Stimulated activated CD4-positive, alpha-beta T cell treated with anti-CD3 and anti-CD28 coated beads, Interleukin-2, amount 100 ng/mL, for 48 hours (primary cell): ENCODE measurements around the gene CAV1.
A peak's percentile ranks its signal among the peaks of the same experiment; 100 is the strongest.

Experiments
- DNase-seq, 2 donors: peaks; one replicate each; pipeline ENCODE4 v3.0.0-alpha.2; 2020

CAV1 gene

DNA sequence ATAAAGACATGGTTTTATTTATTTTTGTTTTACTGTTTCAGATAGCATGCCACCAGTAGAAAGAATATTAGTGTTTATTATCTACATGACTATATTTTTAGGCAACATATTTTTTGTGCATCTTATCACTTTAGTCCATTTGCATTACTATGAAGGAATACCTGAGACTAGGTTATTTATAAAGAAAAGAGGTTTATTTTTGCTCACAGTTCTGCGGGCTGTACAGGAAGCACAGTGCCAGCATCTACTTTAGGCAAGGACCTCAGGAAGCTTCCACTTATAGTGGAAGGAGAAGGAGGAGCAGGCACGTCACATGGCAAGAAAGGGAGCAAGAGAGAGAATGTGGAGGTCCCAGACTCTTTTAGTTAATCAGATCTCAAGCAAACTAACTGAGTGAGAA, 19.6 kb upstream of the CAV1 start:
- no peak for DNase-seq

DNA sequence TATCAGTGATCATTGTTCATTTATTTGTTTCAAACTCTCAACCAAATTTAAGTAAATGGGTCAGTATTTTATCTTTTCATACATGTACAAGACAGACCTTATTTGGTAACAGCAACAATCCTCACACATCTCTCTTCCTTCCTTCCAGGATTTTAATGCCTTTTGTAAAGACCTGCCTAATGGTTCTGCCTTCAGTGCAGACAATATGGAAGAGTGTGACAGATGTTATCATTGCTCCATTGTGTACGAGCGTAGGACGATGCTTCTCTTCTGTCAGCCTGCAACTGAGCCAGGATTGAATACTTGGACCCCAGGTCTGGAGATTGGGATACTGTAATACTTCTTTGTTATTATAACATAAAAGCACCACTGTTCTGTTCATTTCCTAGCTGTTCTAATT, 19.0 kb upstream of the CAV1 start:
- no peak for DNase-seq

DNA sequence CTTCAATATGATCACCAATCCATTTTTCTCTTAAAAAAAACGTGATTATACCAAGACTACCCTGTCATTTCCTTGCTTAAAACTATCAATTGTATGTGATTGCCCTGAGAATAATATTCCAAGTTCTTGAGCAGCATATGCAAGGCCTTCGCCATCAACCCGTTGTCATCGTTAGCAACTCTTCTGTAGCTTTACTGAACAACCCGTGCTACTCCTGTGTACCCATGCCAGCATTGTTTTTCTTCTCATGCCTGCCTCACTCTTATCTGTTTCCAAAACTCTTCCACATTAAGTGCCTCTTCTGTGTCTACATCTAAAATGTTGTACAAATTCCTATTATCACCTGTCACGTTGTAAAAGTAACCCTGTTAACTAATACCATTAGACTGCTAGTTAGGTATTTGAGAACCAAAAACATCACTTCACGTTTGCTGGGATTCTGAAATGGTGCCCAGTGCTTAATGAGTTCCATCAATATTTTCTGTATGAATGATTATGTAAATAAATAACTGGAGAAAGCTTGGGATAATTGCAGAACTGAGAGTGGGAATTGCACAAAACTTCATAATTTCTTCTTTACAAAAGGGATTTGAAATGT, 14.8 kb upstream of the CAV1 start:
- no peak for DNase-seq

DNA sequence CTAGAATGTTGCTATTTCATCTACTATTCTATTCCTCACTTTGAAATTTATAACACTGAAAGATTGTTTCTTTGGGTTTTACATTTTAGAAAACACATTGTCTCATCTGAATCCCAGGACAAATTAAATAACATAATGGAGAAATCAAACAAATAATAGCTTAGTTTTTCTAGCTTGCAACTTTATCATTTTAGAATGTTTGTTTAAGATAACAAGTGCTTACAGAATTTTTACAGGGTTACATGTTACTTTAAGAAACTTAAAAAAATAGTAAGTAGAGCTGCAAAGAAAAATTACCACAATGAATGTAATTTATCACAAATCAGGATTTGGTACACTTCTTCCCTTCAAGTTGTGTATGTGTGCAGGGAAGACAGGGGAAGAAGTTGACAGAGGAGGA, 14.0 kb upstream of the CAV1 start:
- no peak for DNase-seq

DNA sequence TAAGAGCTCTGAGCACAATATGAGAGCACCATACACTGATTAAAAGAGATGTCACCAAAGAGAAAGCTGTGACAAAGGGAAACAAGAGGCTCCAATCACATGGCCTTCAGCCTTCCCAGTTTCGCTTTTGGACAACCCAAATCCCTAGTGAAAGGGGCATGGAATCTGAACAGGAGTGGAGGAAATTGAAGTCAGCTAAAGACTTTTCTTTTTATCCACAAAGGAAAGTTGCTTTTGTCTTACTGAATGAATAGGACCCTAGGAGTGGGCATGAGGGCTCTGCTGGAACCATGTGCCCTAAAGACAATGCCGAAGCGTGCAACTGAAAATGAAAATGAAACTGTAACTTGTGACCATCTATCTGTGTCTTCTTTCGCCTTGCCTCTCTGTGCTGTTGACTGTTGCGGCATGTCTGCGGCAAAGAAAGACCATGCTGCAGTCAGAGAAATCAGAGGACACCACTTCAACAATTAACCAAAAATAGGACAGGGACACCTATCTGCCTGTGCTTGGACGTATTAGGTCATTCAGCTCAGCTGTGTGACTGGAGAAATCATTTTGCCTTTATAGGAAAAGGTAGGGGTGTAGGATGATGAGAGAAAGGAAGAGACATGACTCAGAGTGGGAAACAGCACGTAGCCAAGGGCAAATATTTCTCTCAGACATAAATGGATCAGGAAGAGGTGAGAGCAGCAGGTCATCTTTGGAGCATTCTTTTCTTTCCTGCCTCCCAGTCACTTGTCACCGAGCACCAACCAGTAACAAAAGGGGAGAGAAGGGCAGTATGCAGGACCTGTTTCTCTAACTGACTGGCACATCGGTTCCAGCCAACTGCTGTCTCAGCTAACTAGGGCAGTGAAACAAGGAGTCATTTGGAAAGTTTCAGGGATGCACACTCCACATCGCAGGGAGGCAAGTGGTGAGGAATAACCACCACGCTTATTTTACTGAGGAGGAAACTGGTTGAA, 13.0 kb upstream of the CAV1 start:
- no peak for DNase-seq

DNA sequence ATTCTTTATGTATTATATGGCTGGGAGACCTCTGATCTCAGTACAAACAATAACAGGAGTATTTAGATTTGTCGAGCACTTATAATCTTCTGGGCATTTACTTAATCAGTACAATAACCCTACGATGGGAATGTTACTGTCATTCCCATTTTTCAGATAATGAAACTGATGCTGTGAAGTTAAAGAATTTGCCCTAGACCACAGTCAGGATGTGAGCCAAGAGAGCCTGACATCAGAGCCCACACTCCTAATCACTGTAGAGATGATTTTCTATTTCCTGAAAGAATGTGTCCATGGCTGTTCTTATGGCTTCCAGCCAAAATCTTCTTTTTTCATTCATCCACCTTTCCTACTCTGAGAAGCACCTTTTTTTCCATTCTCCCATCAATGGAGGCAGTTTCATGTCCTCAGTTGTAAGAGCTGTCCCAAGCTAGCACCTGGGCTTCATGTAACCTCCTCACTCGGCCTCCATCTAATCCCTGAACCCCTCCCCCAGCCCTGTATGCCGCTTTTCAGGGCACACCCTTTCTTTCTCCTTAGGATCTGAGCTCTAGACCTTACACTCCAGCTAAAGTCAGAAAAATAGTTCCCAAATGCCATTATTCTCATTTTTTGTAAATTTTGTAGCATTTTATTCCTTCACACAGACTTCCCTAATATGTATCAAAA, 12.2 kb upstream of the CAV1 start:
- DNase-seq: no peak

DNA sequence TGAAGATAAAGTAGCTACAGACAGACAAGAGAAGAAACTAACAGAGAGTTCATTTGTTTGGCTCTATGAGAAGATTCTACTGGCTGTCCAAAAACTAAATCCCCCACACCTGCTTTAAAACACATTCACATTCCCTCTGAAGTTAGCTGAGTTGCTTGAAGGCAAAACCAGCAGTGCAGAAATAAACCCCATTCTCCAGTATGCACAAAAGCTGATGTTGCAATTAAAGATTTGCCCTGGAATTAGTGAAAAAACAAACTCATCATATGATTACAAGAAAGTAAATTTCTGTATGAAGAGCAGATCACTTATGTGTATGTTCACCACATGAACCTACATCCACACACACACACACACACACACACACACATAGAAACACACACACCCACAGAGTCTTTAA, 9.3 kb upstream of the CAV1 start:
- DNase-seq: no peak

DNA sequence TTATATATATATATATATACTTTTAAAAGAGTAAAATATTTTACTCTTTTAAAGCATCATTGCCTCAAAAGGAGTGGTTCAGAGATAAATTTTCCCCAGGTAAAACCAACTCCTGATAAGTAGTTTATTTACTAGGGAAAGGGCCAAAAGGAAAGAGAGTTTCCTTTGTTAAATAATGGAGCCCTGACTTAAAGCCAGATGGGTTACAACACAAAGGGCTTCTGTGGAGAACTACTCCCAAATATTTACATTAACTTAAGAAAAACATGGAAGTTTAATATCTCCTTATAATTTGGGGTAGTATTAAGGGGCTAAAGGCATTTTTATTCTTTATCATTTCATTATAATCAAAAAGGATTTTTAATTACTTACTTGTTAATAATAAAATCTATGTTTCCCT, 8.5 kb upstream of the CAV1 start:
- DNase-seq: no peak

DNA sequence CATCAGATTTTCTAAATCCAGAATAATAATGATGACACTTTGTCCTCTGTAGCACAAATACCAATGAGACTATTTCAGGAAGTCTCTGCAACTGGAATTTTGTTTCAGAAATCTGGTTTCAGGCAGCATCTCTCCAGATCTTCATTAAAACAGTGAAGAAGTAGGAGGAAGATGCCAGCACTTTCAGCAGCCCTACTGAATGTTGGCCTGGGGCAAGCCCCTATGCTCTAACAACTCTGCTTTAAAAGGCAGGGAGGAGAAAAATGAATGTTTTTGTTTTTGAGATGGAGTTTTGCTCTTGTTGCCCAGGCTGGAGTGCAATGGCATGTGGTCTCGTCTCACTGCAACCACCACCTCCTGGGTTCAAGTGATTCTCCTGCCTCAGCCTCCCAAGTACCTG, 7.2 kb upstream of the CAV1 start:
- DNase-seq: no peak

DNA sequence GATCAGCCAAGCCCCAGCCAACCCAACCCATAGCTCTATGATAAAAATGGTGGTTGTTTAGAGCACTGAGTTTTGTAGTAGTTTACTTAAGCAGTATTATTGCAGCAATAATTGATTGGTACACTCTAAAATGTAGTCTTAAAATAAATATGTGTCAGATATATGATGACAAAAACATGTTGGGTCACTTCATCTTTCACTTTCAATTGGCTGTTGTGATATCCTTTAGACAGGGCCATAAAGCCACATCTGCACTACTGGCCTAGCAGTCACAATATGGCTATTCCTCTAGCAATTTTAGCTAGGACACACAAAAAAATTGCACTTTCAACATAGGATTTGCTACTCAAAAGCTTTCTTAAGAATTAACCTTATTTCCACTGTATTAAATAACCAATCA, 5.9 kb upstream of the CAV1 start:
- DNase-seq: no peak

DNA sequence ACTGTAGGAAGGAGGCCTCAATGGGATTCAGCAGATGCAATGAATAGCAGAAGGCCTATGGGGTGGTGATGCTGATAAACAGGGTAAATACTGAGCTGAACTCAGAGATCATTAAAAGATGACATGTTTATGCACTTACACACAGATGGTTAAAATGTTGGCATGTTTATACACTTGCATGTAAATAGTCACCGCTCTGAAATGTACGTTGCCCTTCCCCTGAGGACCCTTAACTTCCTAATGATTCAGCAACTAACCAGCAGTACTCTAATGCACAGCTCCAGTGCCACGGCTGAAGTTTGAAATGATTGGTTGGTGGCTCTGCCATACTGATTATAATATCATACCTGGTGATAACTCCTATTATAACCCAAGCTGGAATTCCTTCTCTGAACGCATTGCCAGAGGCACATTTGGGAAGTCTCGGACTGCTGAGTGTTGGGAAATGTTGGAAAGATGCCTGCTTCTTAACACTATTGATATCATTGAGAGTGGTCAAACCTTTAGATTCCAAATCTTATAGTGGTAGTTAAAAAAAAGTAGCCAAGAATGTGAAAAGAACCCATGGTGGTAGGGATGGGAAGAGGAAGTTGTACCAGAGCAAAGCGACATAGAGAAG, 3.7 kb upstream of the CAV1 start:
- DNase-seq: no peak

DNA sequence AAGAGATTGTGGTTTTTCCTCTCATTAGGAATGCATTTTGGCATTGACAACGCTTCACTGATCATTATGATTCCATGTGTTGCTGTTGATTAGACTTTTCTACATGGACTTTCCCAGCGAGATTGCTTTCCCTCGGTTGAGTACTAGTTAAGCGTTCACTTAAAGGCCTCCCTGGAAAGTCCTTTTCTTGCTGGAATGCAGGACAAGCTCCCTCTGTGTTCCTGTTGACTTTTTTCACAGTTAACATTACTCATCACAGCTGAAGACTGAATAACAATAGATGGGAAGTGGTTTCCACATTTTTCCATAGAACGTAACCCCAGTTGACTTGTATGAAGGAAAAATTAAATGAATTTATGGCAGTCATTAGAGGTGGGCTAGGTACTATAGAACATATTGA, 2.6 kb upstream of the CAV1 start:
- DNase-seq: no peak

DNA sequence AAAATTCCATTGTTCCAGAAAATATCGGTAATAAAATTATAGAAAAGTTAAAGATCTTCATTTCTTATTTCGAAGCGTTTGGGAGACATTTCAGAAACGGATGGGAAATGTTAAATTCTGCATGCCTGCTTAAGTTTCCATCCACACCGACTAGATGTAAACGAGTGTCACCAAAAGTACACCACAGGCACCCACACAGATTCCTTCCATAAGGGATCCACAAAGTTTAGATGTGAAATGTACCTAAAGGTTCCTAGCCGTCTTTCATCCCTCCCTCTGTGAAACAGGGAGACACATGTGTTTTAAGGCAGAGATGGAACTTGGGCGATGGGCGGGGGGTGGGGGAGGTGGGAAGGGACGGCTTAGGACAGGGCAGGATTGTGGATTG, 621 bp upstream of the CAV1 start:
- no peak for DNase-seq

DNA sequence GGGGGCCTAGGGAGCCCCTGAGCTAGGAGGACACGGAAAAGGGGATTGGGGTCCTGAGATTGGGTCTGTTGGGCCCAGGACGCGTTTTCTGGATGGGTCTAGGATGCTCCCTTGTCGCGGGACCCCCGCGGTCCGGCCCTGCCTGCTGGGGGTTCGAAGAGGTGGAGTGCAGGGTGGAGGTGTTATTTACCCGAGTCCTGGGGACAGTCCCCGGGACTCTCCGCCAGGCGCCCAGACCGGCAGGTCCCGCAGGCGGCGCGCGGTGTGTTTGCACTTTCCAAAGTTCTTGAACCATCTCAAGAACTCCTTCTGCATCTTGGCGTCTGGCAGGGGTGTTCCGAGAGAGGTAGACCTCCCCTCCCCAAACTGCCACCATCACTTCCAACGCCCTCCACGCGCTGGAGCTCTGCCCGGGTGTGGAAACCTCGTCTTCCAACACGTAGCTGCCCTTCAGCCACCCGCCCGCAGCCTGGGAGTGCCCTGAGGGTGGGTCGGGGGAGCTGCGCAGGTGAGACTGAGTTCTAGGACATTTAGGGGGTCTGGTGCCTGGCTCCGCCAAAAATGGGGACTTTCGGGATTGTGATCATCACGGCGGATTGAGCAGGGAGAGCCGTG, 569 bp downstream of the CAV1 start:
- no peak for DNase-seq

DNA sequence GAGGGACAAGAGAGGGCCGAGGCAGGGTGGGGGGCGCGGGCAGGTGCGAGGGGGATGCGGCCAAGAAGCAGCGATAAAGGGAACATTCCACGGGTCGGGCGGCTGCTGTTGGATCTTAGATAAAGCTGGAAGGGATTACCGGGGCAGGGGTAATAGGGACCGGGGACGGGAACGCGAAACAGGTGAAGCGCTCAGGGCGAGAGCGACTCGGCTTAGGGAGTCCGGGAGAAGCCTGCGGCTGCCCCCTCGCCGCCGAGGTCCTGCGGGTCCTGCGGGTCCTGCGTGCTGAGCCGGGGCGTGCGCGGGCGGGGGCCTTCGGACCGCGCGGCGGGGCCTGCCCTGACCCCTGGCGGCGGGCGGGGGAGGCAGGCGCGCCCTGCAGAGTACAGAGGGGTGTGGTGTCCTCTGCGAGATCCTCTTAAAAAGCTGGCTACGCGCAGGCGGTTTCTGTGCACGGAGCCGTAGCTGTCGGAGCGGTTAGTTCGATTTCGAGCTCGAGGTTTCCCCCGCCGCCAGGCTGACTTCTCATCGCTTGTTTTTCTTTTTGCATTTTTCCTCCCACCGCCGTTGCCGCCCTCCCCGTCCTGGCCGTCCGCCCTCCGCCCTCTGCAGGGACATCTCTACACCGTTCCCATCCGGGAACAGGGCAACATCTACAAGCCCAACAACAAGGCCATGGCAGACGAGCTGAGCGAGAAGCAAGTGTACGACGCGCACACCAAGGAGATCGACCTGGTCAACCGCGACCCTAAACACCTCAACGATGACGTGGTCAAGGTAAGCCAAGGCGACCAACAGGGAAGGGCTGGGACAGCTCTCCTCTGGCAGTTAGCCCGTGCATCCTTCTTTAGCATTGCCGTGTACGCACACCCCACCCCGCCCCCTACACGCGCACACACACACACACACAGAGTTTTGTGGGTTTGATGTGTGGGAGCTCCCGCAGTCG, 1.4 kb downstream of the CAV1 start:
- DNase-seq: peak; percentile 42 to 50

DNA sequence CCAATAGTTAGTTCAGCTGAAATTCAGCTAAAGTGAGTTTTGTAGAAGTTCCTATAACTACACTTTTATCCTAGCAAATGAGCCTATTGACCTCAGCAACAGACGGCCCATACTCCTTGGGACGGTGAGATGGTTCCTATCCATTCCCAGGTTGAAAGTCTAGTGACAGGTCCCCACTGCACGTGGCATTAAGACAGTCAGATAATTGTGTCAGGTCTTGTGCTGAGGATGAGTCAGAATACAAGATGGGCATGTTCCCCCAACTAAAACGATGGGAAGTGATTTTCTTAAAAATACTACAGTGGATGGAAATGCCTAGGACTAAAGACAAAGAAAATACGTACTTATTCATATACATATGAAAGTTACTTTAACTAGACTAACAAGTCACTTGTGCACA, 2.1 kb downstream of the CAV1 start:
- DNase-seq: no peak

DNA sequence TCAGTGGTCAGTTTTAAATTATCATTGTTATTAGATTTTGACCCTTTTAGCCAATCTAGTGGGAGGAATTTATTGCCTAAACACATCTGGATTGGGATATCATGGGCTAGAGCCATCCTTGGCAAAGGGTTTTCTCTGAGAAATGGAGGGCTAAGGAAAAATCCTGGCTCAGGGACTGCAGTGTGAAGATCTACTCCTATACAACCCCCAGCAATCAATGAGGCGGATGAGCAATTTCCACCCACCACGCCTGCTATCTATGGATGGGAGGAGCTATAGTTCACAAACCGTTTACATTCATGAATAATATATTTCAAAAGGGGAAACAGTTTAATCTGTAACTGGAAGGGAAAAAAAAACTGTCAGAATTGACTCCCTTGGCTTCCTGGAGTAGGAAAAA, 2.7 kb downstream of the CAV1 start:
- DNase-seq: no peak

DNA sequence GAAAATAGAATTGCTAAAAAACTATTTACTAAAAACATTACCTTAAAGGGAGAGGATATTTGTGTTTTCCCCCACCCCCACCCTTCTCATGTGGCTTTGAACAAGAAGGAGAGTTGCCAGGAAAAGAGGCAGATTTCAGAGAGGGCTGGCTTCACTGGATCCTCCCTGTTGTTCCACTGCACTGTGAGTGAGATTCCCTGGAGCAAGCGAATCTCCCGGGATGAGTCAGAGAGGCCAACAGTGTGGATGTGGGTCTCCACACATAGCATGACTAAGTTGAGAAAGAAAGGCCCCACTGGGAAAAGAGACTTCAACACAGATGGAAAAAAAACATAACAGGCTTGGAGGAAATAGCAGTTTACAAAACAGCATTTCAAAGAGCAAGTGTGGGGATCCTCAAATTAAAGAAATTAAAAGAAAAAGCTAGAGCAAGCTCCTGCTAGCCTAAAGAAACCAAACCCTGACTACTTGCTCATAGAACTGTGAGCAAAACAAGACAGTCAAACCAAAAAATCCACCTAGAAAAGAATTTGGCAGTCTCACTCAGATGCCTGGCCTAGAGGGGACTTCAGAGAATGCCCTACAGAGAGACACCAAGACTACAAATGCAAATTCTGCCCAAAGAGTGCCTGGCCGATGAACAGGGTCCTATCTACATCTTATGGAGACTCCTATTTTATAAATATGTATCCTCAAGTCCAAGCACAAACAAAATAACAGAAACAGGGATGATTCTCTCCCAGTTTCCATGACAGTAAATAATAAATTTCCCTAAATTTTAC, 3.4 kb downstream of the CAV1 start:
- no peak for DNase-seq

DNA sequence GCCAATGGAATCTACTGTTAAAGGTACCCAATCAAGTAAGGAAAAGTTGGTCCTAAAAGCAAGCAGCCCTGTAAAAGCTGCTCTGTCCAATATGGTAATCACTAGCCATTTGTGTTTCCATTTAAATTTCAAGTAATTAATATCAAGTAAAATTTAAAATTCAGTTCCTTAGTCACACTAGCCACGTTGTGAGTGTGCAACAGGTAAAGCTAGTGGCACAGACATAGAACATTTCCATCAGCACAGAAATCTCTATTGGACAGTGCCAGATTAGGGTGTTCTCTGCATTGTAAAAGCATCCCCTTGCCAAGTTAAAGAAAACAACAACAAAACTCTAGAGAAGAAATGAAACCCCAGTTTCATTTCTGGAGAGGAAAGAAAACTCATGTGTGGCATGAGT, 4.4 kb downstream of the CAV1 start:
- DNase-seq: no peak

DNA sequence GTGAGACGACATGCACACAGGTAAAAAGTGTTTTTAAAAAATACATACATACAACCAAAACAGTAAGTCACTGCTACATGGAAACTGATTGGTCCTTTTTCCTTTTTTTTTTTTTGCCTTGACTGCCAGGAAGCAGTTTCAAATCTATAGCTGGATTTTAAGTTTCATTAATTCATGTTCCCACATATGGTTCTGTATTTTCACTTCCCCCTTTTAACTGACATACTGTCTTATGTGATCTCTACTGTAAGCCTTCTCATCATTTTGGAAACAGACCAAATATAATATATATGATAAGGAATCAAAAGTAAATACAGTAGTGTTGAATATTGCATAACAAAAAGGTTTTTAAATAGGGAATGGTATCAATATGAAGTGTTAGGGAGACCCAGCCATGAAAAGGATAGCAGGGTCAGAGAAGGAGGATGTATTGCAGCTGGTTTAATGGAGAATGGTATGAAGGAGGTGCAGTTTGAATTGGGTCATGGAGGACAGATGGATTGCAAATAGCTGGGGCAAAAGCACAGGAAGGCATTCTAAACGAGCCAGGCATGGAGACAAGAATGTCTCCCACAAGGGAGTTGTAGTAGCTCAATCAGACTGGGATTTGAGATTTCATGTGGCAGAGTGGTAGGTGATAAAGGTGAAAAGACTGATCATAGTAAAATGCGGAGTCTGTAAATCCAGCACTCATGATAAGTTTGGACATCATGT, 5.4 kb downstream of the CAV1 start:
- DNase-seq: no peak
